Spleen (tissue), 11 donors: Measurements from ENCODE around the gene ZNG1B. TPM values are rescaled to one million over a fixed set of nuclear protein-coding genes. Genes with fewer than 3 reads are reported as not detected.
"Not testable (repeated sequence)": the region's sequence is repeated elsewhere in the genome, so short reads cannot be mapped to it uniquely, and the experiment has no call there.

Experiments
- DNase-seq: peaks from one replicate; pipeline ENCODE4 v3.0.0-alpha.2; 2020
- H3K27ac ChIP-seq, 8 donors: fragments of 200-600 bp; sonication (generic) in 7 of 8; 1 replicate in 4 of 8; 2 replicates in 4 of 8; pipeline versions ENCODE4 v1.5.0 to v1.8.0; 2016 to 2021; ENCODE audit warnings: inconsistent platforms in 4 of 8, mild to moderate bottlenecking in 4 of 8, moderate library complexity in 1 of 8
- H3K27me3 ChIP-seq, 7 donors: fragments of 200-600 bp; sonication (generic) in 6 of 7; replicated peaks in 1 of 7; 1 replicate in 4 of 7; 2 replicates in 3 of 7; pipeline versions ENCODE4 v1.5.0 to v1.8.0; 2016 to 2021; ENCODE audit warnings: inconsistent platforms in 3 of 7, mild to moderate bottlenecking in 1 of 7
- H3K36me3 ChIP-seq, 6 donors: fragments of 200-600 bp; sonication (generic) in 5 of 6; 1 replicate in 4 of 6; 2 replicates in 2 of 6; pipeline versions ENCODE4 v1.5.0 to v1.8.0; 2016 to 2021; ENCODE audit warnings: inconsistent platforms in 2 of 6
- H3K4me1 ChIP-seq, 6 donors: fragments of 200-600 bp; sonication (generic) in 5 of 6; 1 replicate in 3 of 6; 2 replicates in 3 of 6; pipeline versions ENCODE4 v1.5.0 to v1.8.0; 2016 to 2021; ENCODE audit warnings: inconsistent platforms in 3 of 6
- H3K4me3 ChIP-seq, 8 donors: fragments of 200-600 bp; sonication (generic) in 7 of 8; 1 replicate in 4 of 8; 2 replicates in 4 of 8; pipeline versions ENCODE4 v1.5.0 to v1.8.0; 2016 to 2021; ENCODE audit warnings: inconsistent platforms in 4 of 8, mild to moderate bottlenecking in 4 of 8, moderate library complexity in 2 of 8
- H3K9me3 ChIP-seq, 8 donors: fragments of 200-600 bp; sonication (generic) in 7 of 8; 1 replicate in 4 of 8; 2 replicates in 4 of 8; pipeline versions ENCODE4 v1.5.0 to v1.8.0; 2016 to 2021; ENCODE audit warnings: inconsistent platforms in 4 of 8
- POLR2AphosphoS5 ChIP-seq, 3 donors: sonication (generic); formaldehyde crosslinking; IDR thresholded peaks; one replicate each; pipeline ENCODE4 v1.5.1; 2017; ENCODE audit warnings: antibody characterized with exemption in 3 of 3
- WGBS, 5 donors: extraction: QIAGEN DNeasy Blood & Tissue Kit in 3 of 5; methylation state at CpG; one replicate each; pipeline versions ENCODE4 v1.1.5 to v1.1.7; 2013 to 2018; 5-methylcytosine and 5-hydroxymethylcytosine counted together
- intact Hi-C: fragments of 100-400 bp; cut with DNase I; formaldehyde crosslinking; loops from one replicate; pipeline ENCODE4 v1.15.0; 2023; ENCODE audit warnings: low total_unique reads
- polyA plus RNA-seq, 3 donors: library from polyadenylated mRNA; stranded (reverse); fragments of 200-250 nt; gene quantifications; one replicate each; pipeline ENCODE4 v1.2.1, GENCODE V29; 2013
- total RNA-seq, 7 donors: library from RNA; depleted of rRNA in 3 of 7; stranded (reverse); fragments of >200 nt in 3 of 7; fragmentation: NEBNext Ultra II Directional in 4 of 7; extraction: Animal tissue kit (Norgen Biotek cat#: 25700) in 4 of 7; gene quantifications; one replicate each; pipeline versions ENCODE4 v1.1.0 to v1.2.1, GENCODE V29; 2016 to 2021
- donor health status: healthy with polysubstance abuse.
- donor health status: DM: no; HTN: no; CAD: no; lungs with moderate emphysema.
- donor health status: DM: no; HTN: no; CAD: no.
- donor health status: Bipolar disorder and iron deficiency.
- donor health status: healthy.
- donor health status: DM: no; HTN: no; CAD: no.
- donor health status: DM: yes; HTN: yes; CAD: no.

The ZNG1B gene
- total and polyA plus RNA-seq, 10 donors, result 18.6 to 47.4 (median 32.7) TPM

DNA sequence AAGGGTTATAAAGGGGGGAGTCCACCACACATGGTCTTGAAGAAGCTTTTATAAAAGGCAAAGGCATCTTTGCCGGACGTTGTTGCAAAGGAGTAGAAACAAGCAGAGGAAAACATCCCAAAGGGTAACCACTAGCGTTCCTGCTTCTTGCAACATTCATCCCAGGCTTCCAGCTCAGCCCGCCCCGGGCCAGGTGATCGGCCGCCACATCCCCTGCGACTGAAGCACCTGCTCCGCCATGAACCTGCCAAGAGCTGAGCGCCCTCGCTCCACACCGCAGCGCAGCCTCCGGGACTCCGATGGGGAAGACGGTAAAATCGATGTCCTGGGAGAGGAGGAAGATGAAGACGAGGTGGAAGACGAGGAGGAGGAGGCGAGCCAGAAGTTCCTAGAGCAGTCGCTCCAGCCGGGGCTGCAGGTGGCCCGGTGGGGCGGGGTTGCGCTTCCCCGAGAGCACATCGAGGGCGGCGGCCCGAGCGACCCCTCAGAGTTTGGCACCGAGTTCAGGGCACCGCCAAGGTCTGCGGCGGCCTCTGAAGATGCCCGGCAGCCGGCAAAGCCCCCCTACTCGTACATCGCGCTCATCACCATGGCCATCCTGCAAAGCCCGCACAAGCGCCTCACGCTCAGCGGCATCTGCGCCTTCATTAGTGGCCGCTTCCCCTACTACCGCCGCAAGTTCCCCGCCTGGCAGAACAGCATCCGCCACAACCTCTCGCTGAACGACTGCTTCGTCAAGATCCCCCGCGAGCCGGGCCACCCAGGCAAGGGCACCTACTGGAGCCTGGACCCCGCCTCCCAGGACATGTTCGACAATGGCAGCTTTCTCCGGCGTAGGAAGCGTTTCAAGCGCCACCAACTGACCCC lies 61.8 kb downstream of the ZNG1B start:
- Histone ChIP-seq H3K27me3 (peaks cover 0 to 54% (median 14%) of the 10 kb centered on the region in 7 donors), H3K4me3 (peak overlapping the region in 1 of 8 donors; percentile 51), H3K36me3 (peaks cover 0 to 12% (median 1%) of the 10 kb centered on the region in 6 donors), H3K4me1 (peaks cover 0 to 43% (median 36%) of the 10 kb centered on the region in 6 donors)
- H3K27ac ChIP-seq, intact Hi-C loops, H3K9me3 ChIP-seq, DNase-seq: not testable (repeated sequence)
- 4 to 52% (median 10%) methylated on average over 3 to 62 of the region's 62 CpGs for WGBS, 5 donors

DNA sequence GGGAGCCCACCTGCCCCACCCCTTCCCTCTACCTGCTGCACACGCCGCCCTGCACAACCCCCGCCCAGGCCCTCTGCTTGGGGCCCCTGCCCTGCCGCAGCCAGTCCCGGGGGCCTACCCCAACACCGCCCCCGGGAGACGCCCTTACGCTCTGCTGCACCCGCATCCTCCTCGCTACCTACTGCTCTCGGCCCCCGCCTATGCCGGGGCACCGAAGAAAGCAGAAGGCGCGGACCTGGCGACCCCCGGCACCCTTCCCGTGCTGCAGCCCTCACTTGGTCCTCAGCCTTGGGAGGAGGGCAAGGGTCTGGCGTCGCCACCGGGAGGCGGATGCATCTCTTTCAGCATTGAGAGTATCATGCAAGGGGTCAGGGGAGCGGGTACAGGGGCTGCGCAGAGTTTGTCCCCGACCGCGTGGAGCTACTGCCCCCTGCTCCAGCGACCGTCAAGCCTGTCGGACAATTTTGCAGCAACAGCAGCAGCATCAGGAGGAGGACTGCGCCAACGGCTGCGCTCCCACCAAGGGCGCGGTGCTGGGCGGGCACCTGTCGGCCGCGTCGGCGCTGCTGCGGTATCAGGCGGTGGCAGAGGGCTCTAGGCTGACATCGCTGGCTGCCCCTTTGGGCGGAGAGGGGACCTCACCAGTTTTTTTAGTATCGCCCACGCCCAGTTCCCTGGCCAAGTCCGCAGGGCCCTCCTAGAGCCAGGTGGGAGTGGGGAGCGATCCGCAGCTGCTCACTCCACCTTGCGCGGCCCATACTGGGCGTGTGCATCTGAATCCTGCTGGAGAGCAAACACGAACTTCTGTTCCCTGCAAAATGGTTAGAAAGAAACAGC lies 62.6 kb downstream of the ZNG1B start:
- peaks cover 0 to 58% (median 14%) of the 10 kb centered on the region in 7 donors for H3K27me3 ChIP-seq
- peaks cover 0 to 45% (median 36%) of the 10 kb centered on the region in 6 donors for H3K4me1 ChIP-seq
- H3K9me3 ChIP-seq, intact Hi-C loops, DNase-seq, H3K27ac ChIP-seq: not testable (repeated sequence)
- peak overlapping the region in 1 of 8 donors; percentile 51 for H3K4me3 ChIP-seq
- WGBS, 5 donors, result 4 to 8% (median 4%) methylated on average over 15 to 54 of the region's 56 CpGs; no CpG with 5 or more reads in 2 of the 5 donors
- H3K36me3 ChIP-seq, result peaks cover 0 to 12% (median 1%) of the 10 kb centered on the region in 6 donors

DNA sequence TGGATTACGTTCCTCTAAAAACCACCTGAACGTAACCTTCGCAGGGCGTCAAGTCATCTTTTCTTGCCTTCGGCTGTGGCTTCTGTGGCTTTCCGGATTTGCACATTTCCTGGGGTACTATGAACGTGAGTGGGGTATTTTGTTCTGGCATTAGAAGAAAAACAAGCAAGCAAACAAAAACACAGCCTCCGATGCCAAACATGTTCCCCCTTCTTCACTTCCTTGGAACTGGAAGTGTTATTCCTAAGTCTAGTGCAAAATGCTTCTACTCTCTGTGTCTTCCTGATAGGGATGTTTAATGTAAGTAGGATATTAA lies 63.2 kb downstream of the ZNG1B start:
- Histone ChIP-seq H3K36me3 (peaks cover 0 to 12% (median 1%) of the 10 kb centered on the region in 6 donors), H3K4me3 (peak overlapping the region in 1 of 8 donors; percentile 51), H3K27me3 (peaks cover 0 to 64% (median 14%) of the 10 kb centered on the region in 7 donors), H3K4me1 (peaks cover 0 to 45% (median 36%) of the 10 kb centered on the region in 6 donors)
- DNase-seq, intact Hi-C loops, H3K27ac ChIP-seq, H3K9me3 ChIP-seq: not testable (repeated sequence)
- WGBS, 5 donors, result 9 to 59% (median 13%) methylated on average over 2 to 8 of the region's 8 CpGs; no CpG with 5 or more reads in 1 of the 5 donors

DNA sequence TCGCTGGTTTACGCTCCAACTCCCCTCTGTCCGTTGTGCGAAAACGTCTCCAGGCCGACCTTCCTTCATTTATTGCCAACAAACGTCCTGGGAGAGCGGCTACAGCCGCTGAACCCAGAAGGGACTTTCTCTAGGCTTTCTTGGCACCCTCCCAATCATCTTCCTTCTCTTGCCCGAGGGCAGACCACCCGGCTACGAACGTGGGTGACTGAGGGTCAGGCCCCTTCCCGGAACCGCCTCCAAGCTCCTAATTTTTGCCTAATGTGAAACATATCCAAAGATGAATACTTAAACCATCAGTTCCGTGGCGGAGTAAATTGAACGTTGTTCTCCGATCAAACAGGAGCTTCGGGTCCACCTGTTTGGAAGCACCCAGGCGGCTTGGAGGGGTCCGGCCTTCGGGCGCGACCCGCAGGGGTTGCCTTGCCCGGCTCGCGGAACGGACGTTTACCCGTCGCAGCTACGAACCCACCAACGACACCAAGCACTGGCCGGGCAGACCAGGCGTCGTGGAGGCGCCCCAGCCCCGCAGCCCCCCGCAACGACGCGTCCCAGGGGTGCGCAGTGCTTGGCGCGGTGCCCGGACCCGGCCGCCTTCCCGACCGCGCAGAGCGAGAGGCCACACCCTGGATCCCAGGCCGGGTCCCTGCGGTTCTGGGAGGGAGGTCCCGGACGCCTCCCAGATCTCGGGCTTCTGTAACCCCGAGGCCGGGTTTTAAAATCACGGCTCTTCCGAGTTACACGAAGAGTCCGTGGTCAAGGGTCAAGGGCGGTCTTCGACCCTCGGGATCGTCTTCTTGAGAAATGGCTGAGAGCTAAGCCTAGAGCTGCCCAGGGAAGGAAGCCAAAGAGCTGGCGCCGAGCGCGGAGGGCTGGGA lies 65.0 kb downstream of the ZNG1B start:
- 3 to 4% (median 4%) methylated on average over 17 to 73 of the region's 73 CpGs; no CpG with 5 or more reads in 1 of the 5 donors for WGBS, 5 donors
- H3K36me3 ChIP-seq, H3K27ac ChIP-seq, DNase-seq, H3K9me3 ChIP-seq, intact Hi-C loops: not testable (repeated sequence)
- peaks cover 0 to 45% (median 36%) of the 10 kb centered on the region in 6 donors for H3K4me1 ChIP-seq
- peaks cover 0 to 76% (median 14%) of the 10 kb centered on the region in 7 donors for H3K27me3 ChIP-seq
- peak overlapping the region in 7 of 8 donors; percentile 33 to 75 (median 44) for H3K4me3 ChIP-seq

DNA sequence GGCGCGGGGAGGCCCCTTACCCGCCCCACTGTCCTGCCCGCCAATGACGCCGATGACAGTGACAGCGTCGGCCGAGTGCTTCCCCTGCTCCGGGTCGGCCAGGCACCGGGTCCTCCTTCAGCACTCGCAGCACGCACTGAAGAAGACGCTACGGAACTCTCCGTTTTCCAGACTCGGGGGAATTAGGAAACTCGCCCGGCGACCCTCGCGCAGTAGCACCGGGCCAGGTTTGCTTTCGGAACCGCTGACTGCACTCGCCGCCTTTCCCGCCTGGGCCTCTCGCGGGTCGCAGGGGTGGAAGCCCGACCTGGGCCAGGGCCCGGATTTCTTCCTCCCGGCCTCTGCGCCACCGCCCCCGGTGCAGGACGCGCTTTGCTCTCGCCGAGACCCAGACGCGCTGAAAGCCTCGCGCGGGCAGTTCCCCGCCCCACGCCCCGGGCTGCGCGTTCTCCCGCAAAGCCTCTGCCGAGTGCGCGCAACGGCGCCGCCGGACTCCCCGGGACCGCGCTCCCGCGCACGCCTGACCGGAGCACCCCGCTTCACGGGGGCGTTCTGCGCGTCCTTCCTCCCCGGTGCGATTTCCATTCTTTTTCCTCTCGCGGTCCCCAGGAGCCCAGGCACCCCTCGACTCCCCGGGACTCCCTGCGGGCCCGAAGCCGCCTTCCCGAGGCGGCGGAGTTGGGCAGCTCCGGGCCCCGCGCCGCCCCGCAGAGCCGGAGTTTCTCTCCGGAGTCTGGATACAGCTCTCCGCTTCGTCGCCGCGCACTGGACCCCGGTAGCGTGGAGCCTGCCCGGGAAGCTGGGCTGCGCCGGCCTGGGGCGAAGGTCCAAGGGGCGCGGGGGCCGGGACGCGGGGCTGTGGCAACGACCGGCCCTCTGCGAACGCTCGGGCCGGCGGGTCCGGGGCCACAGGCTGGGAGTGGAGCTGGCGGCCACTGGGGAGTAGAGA lies 65.9 kb downstream of the ZNG1B start:
- H3K9me3 ChIP-seq, intact Hi-C loops, H3K36me3 ChIP-seq, H3K27ac ChIP-seq: not testable (repeated sequence)
- 0 to 2% (median 1%) methylated on average over 12 to 116 of the region's 116 CpGs; no CpG with 5 or more reads in 1 of the 5 donors for WGBS, 5 donors
- TF ChIP-seq POLR2AphosphoS5 (IDR thresholded peaks at IDR 0.05), result peak in 1 of 3 donors; percentile 52
- peak; percentile 80 for DNase-seq
- Histone ChIP-seq H3K4me1 (peaks cover 0 to 45% (median 36%) of the 10 kb centered on the region in 6 donors), H3K27me3 (peaks cover 0 to 84% (median 14%) of the 10 kb centered on the region in 7 donors), H3K4me3 (peak overlapping the region; percentile 24 to 75 (median 44))

DNA sequence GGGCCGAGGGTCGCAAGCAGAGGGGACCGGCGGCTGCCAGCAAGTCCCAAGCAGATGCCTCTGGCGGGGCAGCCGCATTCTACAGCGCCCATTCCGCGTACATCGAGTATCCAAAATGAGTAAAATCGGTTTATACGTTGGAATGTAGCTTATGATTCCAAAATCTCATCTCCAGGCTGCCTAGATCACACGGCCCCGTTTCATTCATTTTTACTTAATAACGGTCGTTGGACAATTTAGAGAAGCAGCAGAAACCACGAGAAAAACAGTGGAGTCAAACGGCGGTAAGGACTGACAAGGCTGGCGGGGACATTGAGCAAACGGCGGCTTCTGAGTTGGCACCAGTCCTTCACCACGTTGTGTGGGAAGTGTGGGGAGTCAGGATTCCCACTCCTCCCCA lies 66.6 kb downstream of the ZNG1B start:
- peak overlapping the region in 5 of 8 donors; percentile 41 to 75 (median 49) for H3K4me3 ChIP-seq
- DNase-seq, H3K27ac ChIP-seq, H3K36me3 ChIP-seq, H3K9me3 ChIP-seq, intact Hi-C loops: not testable (repeated sequence)
- WGBS, 5 donors, result 3 to 7% (median 5%) methylated on average over 7 to 21 of the region's 23 CpGs
- H3K4me1 ChIP-seq, result peaks cover 0 to 43% (median 35%) of the 10 kb centered on the region in 6 donors
- H3K27me3 ChIP-seq, result peaks cover 0 to 86% (median 14%) of the 10 kb centered on the region in 7 donors

DNA sequence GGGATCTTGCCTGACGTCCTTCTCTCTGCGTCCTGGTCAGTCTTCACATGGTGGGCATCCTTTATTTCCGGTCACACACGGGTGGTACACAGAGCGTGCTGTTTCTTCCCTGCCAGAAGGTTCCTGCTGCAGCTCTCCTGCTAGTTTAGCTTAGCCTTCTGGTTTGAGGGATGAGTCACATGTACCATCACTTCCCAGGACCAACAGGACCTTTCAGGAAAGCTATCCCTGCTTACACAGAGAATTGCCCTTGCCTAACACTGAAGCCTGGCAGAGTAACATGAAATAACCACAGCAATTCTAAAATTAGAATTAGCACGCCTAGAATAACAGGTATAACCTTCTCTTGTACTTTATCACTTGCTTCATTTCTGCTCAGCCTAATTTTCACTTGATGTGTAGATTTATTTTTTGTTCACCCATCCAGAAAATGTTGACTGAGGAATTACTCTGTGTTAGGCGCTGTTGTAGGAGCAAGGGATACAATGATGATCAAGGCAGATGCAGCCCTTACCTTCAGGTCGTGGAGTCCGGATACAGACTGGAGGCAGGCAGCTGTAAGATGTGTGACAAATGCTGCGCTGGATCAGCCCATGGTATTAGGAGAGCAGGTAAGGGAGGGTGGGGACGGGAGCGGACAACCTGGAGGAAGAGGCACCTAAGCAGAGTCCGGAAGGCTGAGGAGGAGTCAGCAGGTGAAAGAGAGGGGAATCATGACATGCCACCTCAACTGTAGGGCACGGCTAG lies 70.1 kb downstream of the ZNG1B start:
- H3K36me3 ChIP-seq, H3K4me3 ChIP-seq, H3K9me3 ChIP-seq, intact Hi-C loops, DNase-seq, H3K27ac ChIP-seq: not testable (repeated sequence)
- Histone ChIP-seq H3K4me1 (peaks cover 0 to 18% (median 17%) of the 10 kb centered on the region in 6 donors), H3K27me3 (peaks cover 0 to 63% (median 8%) of the 10 kb centered on the region in 7 donors)
- WGBS, 5 donors, result 20 to 27% (median 21%) methylated on average over 8 to 13 of the region's 14 CpGs

DNA sequence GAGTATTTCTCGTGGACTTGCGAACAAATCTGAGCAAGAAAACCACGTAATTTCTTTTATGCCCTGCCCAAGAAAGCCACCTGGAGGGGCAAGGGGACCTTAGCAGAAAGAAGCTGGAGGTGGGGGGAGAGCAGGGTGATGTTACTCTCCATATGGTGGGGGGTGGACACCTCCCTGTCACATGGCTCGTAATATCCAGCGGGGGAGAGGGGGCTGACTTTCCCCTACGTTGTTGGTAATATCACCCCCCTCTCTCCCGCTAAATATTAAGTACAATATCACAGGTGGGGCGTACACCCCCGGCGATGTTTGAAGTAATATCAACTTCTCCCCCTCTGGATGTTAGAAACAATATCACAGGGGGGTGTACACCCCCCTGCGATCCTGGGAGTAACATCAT lies 70.7 kb downstream of the ZNG1B start:
- intact Hi-C loops, H3K9me3 ChIP-seq, H3K4me3 ChIP-seq, H3K27ac ChIP-seq, DNase-seq, H3K36me3 ChIP-seq: not testable (repeated sequence)
- peaks cover 0 to 12% (median 11%) of the 10 kb centered on the region in 6 donors for H3K4me1 ChIP-seq
- peaks cover 0 to 57% (median 5%) of the 10 kb centered on the region in 7 donors for H3K27me3 ChIP-seq
- 30 to 55% (median 49%) methylated on average over 9 to 11 of the region's 11 CpGs for WGBS, 5 donors
